Measurements from ENCODE around the gene HIGD1A. TPM values are rescaled to one million over a fixed set of nuclear protein-coding genes. Genes with fewer than 3 reads are reported as not detected.
A peak's percentile ranks its signal among the peaks of the same experiment; 100 is the strongest.

HIGD1A gene
- total and polyA plus RNA-seq, 2 of the 8 experiments (the other 6 are each of a cell fraction or from before 2014, with no cell fraction given): 67.3 to 95.4 TPM

DNA sequence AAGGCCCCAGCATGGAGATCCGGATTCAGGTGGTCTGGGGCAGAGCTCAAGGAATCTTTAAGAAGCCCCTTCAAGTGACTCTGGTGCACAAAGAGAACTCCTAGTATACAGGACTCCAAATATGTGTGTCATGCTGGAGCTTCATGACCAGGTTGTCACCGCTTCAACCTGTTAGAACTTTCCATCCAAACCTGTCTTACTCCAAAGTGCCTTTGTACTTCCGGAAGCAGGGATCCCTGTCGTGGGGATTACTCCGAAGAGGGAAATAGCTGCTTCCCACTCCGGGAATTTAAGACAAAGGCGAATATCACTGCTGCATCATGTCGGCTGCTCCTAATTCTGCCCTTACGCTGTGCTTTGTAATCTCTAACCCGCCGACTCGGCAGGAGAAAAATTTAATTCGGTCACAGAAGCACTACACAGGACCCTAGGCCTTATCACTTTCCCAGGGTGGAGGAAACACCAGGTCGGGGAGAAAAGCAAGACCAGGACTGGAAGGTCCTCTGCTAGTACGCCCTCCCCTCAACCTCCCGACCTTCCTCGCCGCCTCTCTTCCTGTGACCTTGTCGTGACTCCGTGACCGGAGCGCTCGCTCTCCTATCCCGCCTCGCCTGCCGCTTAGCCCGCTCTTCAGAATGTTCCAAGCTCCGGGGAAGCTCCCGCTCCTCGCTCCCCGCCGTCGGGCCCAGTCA is 730 bp downstream of the HIGD1A start (continued):
- TF ChIP-seq, protein P1, sequence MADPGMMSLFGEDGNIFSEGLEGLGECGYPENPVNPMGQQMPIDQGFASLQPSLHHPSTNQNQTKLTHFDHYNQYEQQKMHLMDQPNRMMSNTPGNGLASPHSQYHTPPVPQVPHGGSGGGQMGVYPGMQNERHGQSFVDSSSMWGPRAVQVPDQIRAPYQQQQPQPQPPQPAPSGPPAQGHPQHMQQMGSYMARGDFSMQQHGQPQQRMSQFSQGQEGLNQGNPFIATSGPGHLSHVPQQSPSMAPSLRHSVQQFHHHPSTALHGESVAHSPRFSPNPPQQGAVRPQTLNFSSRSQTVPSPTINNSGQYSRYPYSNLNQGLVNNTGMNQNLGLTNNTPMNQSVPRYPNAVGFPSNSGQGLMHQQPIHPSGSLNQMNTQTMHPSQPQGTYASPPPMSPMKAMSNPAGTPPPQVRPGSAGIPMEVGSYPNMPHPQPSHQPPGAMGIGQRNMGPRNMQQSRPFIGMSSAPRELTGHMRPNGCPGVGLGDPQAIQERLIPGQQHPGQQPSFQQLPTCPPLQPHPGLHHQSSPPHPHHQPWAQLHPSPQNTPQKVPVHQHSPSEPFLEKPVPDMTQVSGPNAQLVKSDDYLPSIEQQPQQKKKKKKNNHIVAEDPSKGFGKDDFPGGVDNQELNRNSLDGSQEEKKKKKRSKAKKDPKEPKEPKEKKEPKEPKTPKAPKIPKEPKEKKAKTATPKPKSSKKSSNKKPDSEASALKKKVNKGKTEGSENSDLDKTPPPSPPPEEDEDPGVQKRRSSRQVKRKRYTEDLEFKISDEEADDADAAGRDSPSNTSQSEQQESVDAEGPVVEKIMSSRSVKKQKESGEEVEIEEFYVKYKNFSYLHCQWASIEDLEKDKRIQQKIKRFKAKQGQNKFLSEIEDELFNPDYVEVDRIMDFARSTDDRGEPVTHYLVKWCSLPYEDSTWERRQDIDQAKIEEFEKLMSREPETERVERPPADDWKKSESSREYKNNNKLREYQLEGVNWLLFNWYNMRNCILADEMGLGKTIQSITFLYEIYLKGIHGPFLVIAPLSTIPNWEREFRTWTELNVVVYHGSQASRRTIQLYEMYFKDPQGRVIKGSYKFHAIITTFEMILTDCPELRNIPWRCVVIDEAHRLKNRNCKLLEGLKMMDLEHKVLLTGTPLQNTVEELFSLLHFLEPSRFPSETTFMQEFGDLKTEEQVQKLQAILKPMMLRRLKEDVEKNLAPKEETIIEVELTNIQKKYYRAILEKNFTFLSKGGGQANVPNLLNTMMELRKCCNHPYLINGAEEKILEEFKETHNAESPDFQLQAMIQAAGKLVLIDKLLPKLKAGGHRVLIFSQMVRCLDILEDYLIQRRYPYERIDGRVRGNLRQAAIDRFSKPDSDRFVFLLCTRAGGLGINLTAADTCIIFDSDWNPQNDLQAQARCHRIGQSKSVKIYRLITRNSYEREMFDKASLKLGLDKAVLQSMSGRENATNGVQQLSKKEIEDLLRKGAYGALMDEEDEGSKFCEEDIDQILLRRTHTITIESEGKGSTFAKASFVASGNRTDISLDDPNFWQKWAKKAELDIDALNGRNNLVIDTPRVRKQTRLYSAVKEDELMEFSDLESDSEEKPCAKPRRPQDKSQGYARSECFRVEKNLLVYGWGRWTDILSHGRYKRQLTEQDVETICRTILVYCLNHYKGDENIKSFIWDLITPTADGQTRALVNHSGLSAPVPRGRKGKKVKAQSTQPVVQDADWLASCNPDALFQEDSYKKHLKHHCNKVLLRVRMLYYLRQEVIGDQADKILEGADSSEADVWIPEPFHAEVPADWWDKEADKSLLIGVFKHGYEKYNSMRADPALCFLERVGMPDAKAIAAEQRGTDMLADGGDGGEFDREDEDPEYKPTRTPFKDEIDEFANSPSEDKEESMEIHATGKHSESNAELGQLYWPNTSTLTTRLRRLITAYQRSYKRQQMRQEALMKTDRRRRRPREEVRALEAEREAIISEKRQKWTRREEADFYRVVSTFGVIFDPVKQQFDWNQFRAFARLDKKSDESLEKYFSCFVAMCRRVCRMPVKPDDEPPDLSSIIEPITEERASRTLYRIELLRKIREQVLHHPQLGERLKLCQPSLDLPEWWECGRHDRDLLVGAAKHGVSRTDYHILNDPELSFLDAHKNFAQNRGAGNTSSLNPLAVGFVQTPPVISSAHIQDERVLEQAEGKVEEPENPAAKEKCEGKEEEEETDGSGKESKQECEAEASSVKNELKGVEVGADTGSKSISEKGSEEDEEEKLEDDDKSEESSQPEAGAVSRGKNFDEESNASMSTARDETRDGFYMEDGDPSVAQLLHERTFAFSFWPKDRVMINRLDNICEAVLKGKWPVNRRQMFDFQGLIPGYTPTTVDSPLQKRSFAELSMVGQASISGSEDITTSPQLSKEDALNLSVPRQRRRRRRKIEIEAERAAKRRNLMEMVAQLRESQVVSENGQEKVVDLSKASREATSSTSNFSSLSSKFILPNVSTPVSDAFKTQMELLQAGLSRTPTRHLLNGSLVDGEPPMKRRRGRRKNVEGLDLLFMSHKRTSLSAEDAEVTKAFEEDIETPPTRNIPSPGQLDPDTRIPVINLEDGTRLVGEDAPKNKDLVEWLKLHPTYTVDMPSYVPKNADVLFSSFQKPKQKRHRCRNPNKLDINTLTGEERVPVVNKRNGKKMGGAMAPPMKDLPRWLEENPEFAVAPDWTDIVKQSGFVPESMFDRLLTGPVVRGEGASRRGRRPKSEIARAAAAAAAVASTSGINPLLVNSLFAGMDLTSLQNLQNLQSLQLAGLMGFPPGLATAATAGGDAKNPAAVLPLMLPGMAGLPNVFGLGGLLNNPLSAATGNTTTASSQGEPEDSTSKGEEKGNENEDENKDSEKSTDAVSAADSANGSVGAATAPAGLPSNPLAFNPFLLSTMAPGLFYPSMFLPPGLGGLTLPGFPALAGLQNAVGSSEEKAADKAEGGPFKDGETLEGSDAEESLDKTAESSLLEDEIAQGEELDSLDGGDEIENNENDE (IDR thresholded peaks at IDR 0.05; ENCODE audit: insufficient replicate concordance, low read length): no peak
- TF ChIP-seq, protein P2, sequence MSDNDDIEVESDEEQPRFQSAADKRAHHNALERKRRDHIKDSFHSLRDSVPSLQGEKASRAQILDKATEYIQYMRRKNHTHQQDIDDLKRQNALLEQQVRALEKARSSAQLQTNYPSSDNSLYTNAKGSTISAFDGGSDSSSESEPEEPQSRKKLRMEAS (IDR thresholded peaks at IDR 0.05): peak; percentile 79; the same call in 1 of the 2 replicates
- no peak; the same call in 1 of the 2 replicates for TF ChIP-seq POLR2AphosphoS5 (IDR thresholded peaks at IDR 0.05; ENCODE audit: low read depth, low read length)
- no peak for TF ChIP-seq RAD21 (IDR thresholded peaks at IDR 0.05 in 1 of 2, conservative IDR thresholded peaks at IDR 0.05 in 1 of 2; ENCODE audit: low read depth in 2 of 2, low read length in 2 of 2)
- TF ChIP-seq, protein P3, sequence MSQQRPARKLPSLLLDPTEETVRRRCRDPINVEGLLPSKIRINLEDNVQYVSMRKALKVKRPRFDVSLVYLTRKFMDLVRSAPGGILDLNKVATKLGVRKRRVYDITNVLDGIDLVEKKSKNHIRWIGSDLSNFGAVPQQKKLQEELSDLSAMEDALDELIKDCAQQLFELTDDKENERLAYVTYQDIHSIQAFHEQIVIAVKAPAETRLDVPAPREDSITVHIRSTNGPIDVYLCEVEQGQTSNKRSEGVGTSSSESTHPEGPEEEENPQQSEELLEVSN (IDR thresholded peaks at IDR 0.05): no peak
- TF ChIP-seq YY1 (IDR thresholded peaks at IDR 0.05; ENCODE audit: low read depth, low read length): peak; percentile 95; the same call in 1 of the 2 replicates
- no peak for TF ChIP-seq SP1 (IDR thresholded peaks at IDR 0.05; ENCODE audit: low read depth, low read length)

All from H1 (cell line).